Thymus (tissue), 11 donors: ENCODE measurements around the gene DCTN2. TPM values are rescaled to one million over a fixed set of nuclear protein-coding genes. Genes with fewer than 3 reads are reported as not detected.
"Not testable (repeated sequence)": the region's sequence is repeated elsewhere in the genome, so short reads cannot be mapped to it uniquely, and the experiment has no call there.

Experiments used
- DNase-seq, 9 donors: peaks; one replicate each; pipeline ENCODE4 v3.0.0-alpha.2; 2013; ENCODE audit warnings: low spot score in 9 of 9, low read depth in 6 of 9, missing footprints in 1 of 9
- H3K27ac ChIP-seq, 2 donors: one replicate each; pipeline ENCODE4 v1.5.1; 2013; ENCODE audit warnings: control low read depth in 1 of 2, low read depth in 1 of 2, low read length in 1 of 2, mild to moderate bottlenecking in 1 of 2, moderate library complexity in 1 of 2
- H3K27me3 ChIP-seq, 2 donors: one replicate each; pipeline ENCODE4 v1.5.1; 2013; ENCODE audit warnings: low read length in 1 of 2; ENCODE audit not compliant: control insufficient read depth in 2 of 2, insufficient read depth in 1 of 2
- H3K36me3 ChIP-seq, 2 donors: one replicate each; pipeline ENCODE4 v1.5.1; 2013; ENCODE audit warnings: low read length in 1 of 2, mild to moderate bottlenecking in 1 of 2, moderate library complexity in 1 of 2; ENCODE audit not compliant: control insufficient read depth in 2 of 2, insufficient read depth in 2 of 2
- H3K4me1 ChIP-seq, 2 donors: one replicate each; pipeline ENCODE4 v1.5.1; 2013; ENCODE audit warnings: low read length in 2 of 2; ENCODE audit not compliant: control insufficient read depth in 2 of 2, insufficient read depth in 2 of 2
- H3K4me3 ChIP-seq, 2 donors: one replicate each; pipeline ENCODE4 v1.5.1; 2013; ENCODE audit warnings: low read length in 2 of 2, control low read depth in 1 of 2, mild to moderate bottlenecking in 1 of 2
- H3K9me3 ChIP-seq, 2 donors: one replicate each; pipeline ENCODE4 v1.5.1; 2013; ENCODE audit warnings: low read length in 1 of 2, mild to moderate bottlenecking in 1 of 2; ENCODE audit not compliant: control insufficient read depth in 2 of 2, insufficient read depth in 1 of 2
- WGBS: extraction: QIAGEN DNeasy Blood & Tissue Kit; methylation state at CpG from one replicate; pipeline ENCODE4 v1.1.7; 2013; 5-methylcytosine and 5-hydroxymethylcytosine counted together
- polyA plus RNA-seq: library from polyadenylated mRNA; stranded (reverse); fragments of 200-250 nt; gene quantifications from one replicate; pipeline ENCODE4 v1.2.3, GENCODE V29; 2013
- total RNA-seq: library from RNA; stranded (reverse); fragments of 120-200 nt; gene quantifications from one replicate; pipeline ENCODE4 v1.2.4, GENCODE V29; 2013
- donor health status: healthy.

DCTN2 gene
- total and polyA plus RNA-seq, 2 donors, result 56.4 to 79.7 TPM

GRCh38 chr12:57517718-57518117, 29.3 kb downstream of the DCTN2 start:
- WGBS, result 96% methylated on average over 10 of the region's 10 CpGs
- H3K4me3 ChIP-seq, result not testable (repeated sequence)
- peaks cover 46 to 57% of the 10 kb centered on the region in 2 donors for H3K36me3 ChIP-seq

DNA sequence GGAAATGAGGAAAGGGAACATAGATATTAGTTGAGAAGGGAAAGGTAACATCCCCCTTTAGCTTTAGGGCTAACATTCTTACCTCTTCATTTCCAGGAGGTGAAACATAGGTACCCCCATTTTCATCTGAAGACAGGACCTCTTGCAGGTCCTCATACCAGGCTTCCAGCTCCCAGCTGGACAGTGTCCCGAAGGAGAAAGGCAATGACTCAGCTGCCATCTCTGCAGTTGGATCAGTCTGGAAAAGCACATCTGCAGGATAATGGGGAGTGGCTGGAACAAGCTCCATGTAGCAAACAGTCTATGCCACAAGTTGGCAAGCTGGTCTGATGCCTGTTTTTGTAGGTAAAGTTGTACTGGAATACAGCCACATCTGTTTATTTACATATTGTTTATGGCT, 29.8 kb downstream of the DCTN2 start:
- Histone ChIP-seq H3K4me1 (peaks cover 16 to 25% of the 10 kb centered on the region in 2 donors), H3K27me3 (no peaks in the 10 kb centered on the region), H3K27ac (no peak overlapping the region), H3K4me3 (no peak overlapping the region), H3K9me3 (peaks cover 0 to 3% of the 10 kb centered on the region in 2 donors), H3K36me3 (peaks cover 51 to 62% of the 10 kb centered on the region in 2 donors)
- 98% methylated on average over 1 of the region's 1 CpG for WGBS
- no peak for DNase-seq

More at GRCh38 chr12:57517718-57518117, 29.3 kb downstream of the DCTN2 start:
- peaks cover 16 to 27% of the 10 kb centered on the region in 2 donors for H3K4me1 ChIP-seq
- not testable (repeated sequence) for H3K27me3 ChIP-seq, DNase-seq, H3K9me3 ChIP-seq, H3K27ac ChIP-seq

DNA sequence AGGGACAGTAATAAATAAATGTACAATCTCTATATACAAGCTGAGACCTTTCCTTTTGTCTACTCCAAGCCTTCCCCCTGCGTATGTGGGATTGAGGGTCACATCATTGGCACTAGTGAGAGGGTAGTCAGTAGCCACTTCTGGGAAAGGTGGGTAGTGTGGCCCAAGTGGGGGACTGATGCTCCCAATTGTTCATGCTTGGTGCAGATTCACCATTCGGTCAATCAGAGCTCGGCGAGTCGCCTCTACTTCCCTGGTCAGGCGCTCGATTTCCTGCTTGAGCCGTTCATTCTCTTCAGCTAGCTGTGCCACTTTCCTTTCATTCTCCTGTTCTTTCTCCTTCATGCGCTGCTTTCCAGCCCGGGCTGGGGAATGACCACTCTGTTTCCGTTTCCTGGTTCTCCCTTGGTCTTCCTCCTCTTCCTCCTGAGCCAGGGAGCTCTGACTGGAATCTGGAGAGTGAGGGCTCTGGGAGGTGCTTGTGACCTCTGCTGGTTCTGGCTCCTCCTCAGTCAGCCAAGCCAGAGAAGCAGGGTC, 30.3 kb downstream of the DCTN2 start:
- H3K27ac ChIP-seq, result no peak overlapping the region
- H3K36me3 ChIP-seq, result peaks cover 56 to 67% of the 10 kb centered on the region in 2 donors
- no peak for DNase-seq
- H3K4me1 ChIP-seq, result peaks cover 16 to 20% of the 10 kb centered on the region in 2 donors
- H3K9me3 ChIP-seq, result peaks cover 0 to 3% of the 10 kb centered on the region in 2 donors
- no peaks in the 10 kb centered on the region for H3K27me3 ChIP-seq
- WGBS, result 96% methylated on average over 11 of the region's 11 CpGs
- H3K4me3 ChIP-seq, result no peak overlapping the region

- Histone ChIP-seq H3K36me3 (peaks cover 63 to 74% of the 10 kb centered on the region in 2 donors), H3K4me3 (no peak overlapping the region), H3K4me1 (peaks cover 10 to 13% of the 10 kb centered on the region in 2 donors), H3K27me3 (no peaks in the 10 kb centered on the region), H3K27ac (no peak overlapping the region), H3K9me3 (peaks cover 0 to 3% of the 10 kb centered on the region in 2 donors)
- no peak for DNase-seq
- WGBS, result 95% methylated on average over 11 of the region's 11 CpGs
Measured at GRCh38 chr12:57515934-57516541, 31.0 kb downstream of the DCTN2 start.

DNA sequence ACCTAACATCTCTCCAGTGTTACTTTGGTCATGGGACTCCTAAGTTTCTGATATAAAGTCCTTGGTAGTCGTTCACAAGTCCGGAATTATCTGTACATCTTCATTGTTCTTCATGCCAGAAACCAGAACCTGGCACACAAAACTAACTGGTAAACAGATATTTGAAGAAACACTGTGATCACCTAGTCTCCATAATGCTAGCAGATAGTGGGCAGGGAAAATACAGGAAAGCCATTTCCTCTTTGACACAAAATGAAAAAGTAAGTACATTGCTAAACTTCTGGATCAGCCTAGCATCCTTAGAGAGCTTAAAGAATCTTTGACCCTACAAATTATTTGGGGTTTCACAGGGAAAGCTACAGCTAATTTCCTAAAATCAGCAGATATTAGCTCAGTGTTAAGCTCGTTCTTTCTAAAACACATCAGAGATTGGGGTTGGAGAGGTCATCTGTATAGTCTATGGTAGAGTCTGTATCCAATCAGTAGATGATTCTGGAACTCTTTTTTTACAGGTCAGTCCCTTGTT, 31.5 kb downstream of the DCTN2 start:
- Histone ChIP-seq H3K27me3 (no peaks in the 10 kb centered on the region), H3K9me3 (peaks cover 0 to 3% of the 10 kb centered on the region in 2 donors), H3K27ac (no peak overlapping the region), H3K4me1 (peaks cover 10% of the 10 kb centered on the region in 2 donors), H3K4me3 (no peak overlapping the region), H3K36me3 (peaks cover 69 to 77% of the 10 kb centered on the region in 2 donors)
- 98% methylated on average over 3 of the region's 3 CpGs for WGBS
- DNase-seq, result no peak

GRCh38 chr12:57514720-57515407, 32.1 kb downstream of the DCTN2 start:
- 97% methylated on average over 9 of the region's 9 CpGs for WGBS
- Histone ChIP-seq H3K27me3 (no peaks in the 10 kb centered on the region), H3K36me3 (peaks cover 75 to 84% of the 10 kb centered on the region in 2 donors), H3K4me1 (peaks cover 10% of the 10 kb centered on the region in 2 donors), H3K27ac (no peak overlapping the region), H3K9me3 (peaks cover 0 to 3% of the 10 kb centered on the region in 2 donors), H3K4me3 (no peak overlapping the region)
- DNase-seq, result no peak

DNA sequence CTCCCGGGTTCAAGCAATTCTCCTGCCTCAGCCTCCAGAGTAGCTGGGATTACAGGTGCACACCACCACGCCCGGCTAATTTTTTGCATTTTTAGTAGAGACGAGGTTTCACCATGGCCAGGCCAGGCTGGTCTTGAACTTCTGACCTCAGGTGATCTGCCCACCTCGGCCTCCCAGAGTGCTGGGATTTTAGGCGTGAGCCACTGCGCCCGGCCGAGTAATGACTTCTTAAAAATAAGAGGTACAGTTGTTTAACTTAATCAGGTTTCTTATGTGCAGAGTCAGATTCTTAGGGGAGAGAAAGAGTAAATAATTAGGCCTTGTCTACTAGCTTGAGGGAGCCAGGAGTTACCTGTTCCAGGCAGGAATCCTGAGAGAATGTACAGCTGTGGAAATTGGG, 32.7 kb downstream of the DCTN2 start:
- H3K36me3 ChIP-seq, result peaks cover 76 to 88% of the 10 kb centered on the region in 2 donors
- not testable (repeated sequence) for H3K27me3 ChIP-seq, H3K9me3 ChIP-seq, H3K4me3 ChIP-seq, DNase-seq, H3K4me1 ChIP-seq, H3K27ac ChIP-seq
- WGBS, result 98% methylated on average over 9 of the region's 9 CpGs

GRCh38 chr12:57513677-57514076, 33.3 kb downstream of the DCTN2 start:
- 98% methylated on average over 6 of the region's 6 CpGs for WGBS
- peaks cover 76 to 87% of the 10 kb centered on the region in 2 donors for H3K36me3 ChIP-seq
- not testable (repeated sequence) for H3K4me1 ChIP-seq, H3K4me3 ChIP-seq, H3K27ac ChIP-seq, H3K27me3 ChIP-seq, H3K9me3 ChIP-seq, DNase-seq

- no peak for DNase-seq
- Histone ChIP-seq H3K9me3 (peaks cover 0 to 3% of the 10 kb centered on the region in 2 donors), H3K4me1 (peaks cover 0 to 3% of the 10 kb centered on the region in 2 donors), H3K27me3 (no peaks in the 10 kb centered on the region), H3K36me3 (peaks cover 75 to 85% of the 10 kb centered on the region in 2 donors), H3K27ac (no peak overlapping the region), H3K4me3 (no peak overlapping the region)
- WGBS, result 96% methylated on average over 5 of the region's 5 CpGs
Measured at GRCh38 chr12:57513266-57513665, 33.7 kb downstream of the DCTN2 start.
